CD14-positive monocyte (primary cell): Measurements from ENCODE around the gene SEC24A. TPM values are rescaled to one million over a fixed set of nuclear protein-coding genes. Genes with fewer than 3 reads are reported as not detected.

ENCODE experiments used
- DNase-seq, 3 donors: peaks; one replicate each; pipeline ENCODE4 v3.0.0-alpha.2; 2011 to 2022
- H2AFZ ChIP-seq: 2 replicates; pipeline ENCODE4 v1.6.0; 2012; ENCODE audit warnings: mild to moderate bottlenecking, low read depth, low read length, inconsistent platforms; ENCODE audit not compliant: insufficient read depth, poor library complexity, severe bottlenecking
- H3K27ac ChIP-seq, 2 donors: 1 replicate in 1 of 2; 2 replicates in 1 of 2; pipeline ENCODE4 v1.5.1; 2012 to 2013; ENCODE audit warnings: low read length in 2 of 2, control low read depth in 1 of 2, inconsistent platforms in 1 of 2, low read depth in 1 of 2, mild to moderate bottlenecking in 1 of 2
- H3K27me3 ChIP-seq, 2 donors: one replicate each; pipeline versions ENCODE4 v1.6.0 to v1.6.1; 2011 to 2013; ENCODE audit warnings: low read length in 2 of 2; ENCODE audit not compliant: control insufficient read depth in 2 of 2, insufficient read depth in 2 of 2
- H3K36me3 ChIP-seq, 2 donors: replicated peaks in 1 of 2; 1 replicate in 1 of 2; 2 replicates in 1 of 2; pipeline versions ENCODE4 v1.5.1 to v1.6.1; 2012 to 2013; ENCODE audit warnings: low read length in 2 of 2, control low read depth in 1 of 2, inconsistent platforms in 1 of 2, mild to moderate bottlenecking in 1 of 2; ENCODE audit not compliant: insufficient read depth in 2 of 2, control insufficient read depth in 1 of 2
- H3K4me1 ChIP-seq, 2 donors: 1 replicate in 1 of 2; 2 replicates in 1 of 2; pipeline versions ENCODE4 v1.5.1 to v1.6.1; 2012 to 2013; ENCODE audit warnings: low read length in 2 of 2, control low read depth in 1 of 2, inconsistent platforms in 1 of 2, mild to moderate bottlenecking in 1 of 2, moderate library complexity in 1 of 2; ENCODE audit not compliant: insufficient read depth in 2 of 2, control insufficient read depth in 1 of 2
- H3K4me2 ChIP-seq: replicated peaks from 2 replicates; pipeline ENCODE3; 2012; ENCODE audit warnings: low read length, moderate library complexity, mild to moderate bottlenecking; ENCODE audit not compliant: poor library complexity, severe bottlenecking; ENCODE audit errors: extremely low read depth
- H3K4me3 ChIP-seq, 3 experiments: fragments of 200-600 bp in 1 of 3; sonication (generic) in 1 of 3; replicated peaks in 1 of 3; 1 replicate in 2 of 3; 2 replicates in 1 of 3; pipeline ENCODE4 v1.5.1; 2011 to 2013; ENCODE audit warnings: low read length in 3 of 3, mild to moderate bottlenecking in 3 of 3, control low read depth in 2 of 3, low read depth in 2 of 3, inconsistent platforms in 1 of 3, moderate library complexity in 1 of 3
- H3K79me2 ChIP-seq: 2 replicates; pipeline ENCODE4 v1.6.0; 2012; ENCODE audit warnings: mild to moderate bottlenecking, control low read depth, inconsistent platforms, low read length, moderate library complexity; ENCODE audit not compliant: insufficient read depth
- H3K9ac ChIP-seq: 2 replicates; pipeline ENCODE4 v1.6.0; 2017; ENCODE audit warnings: low read length, mild to moderate bottlenecking; ENCODE audit not compliant: insufficient read depth, poor library complexity, severe bottlenecking
- H3K9me3 ChIP-seq, 2 donors: replicated peaks in 1 of 2; 1 replicate in 1 of 2; 2 replicates in 1 of 2; pipeline versions ENCODE4 v1.5.1 to v1.6.1; 2012 to 2013; ENCODE audit warnings: low read length in 2 of 2, control low read depth in 1 of 2; ENCODE audit not compliant: control insufficient read depth in 1 of 2, insufficient read depth in 1 of 2
- H4K20me1 ChIP-seq: 2 replicates; pipeline ENCODE4 v1.6.0; 2012; ENCODE audit warnings: mild to moderate bottlenecking, low read length, control low read depth, moderate library complexity; ENCODE audit not compliant: insufficient read depth
- H3K27ac Mint-ChIP-seq, 7 donors: one replicate each; pipeline ENCODE4 v1.8.0; 2020; ENCODE audit warnings: mild to moderate bottlenecking in 7 of 7, mixed read lengths in 7 of 7, moderate library complexity in 6 of 7, inconsistent platforms in 2 of 7
- H3K27me3 Mint-ChIP-seq, 3 donors: one replicate each; pipeline ENCODE4 v1.8.0; 2021 to 2022; ENCODE audit warnings: low read depth in 3 of 3, mild to moderate bottlenecking in 3 of 3, mixed read lengths in 3 of 3, moderate library complexity in 3 of 3, inconsistent platforms in 1 of 3
- H3K36me3 Mint-ChIP-seq, 2 donors: one replicate each; pipeline ENCODE4 v1.8.0; 2020; ENCODE audit warnings: mixed read lengths in 2 of 2, inconsistent platforms in 1 of 2, mild to moderate bottlenecking in 1 of 2
- H3K4me1 Mint-ChIP-seq: one replicate; pipeline ENCODE4 v1.8.0; 2020; ENCODE audit warnings: mild to moderate bottlenecking, mixed read lengths
- H3K4me3 Mint-ChIP-seq, 2 donors: one replicate each; pipeline ENCODE4 v1.8.0; 2020; ENCODE audit warnings: mild to moderate bottlenecking in 2 of 2, mixed read lengths in 2 of 2, moderate library complexity in 1 of 2
- H3K9me3 Mint-ChIP-seq, 7 donors: one replicate each; pipeline ENCODE4 v1.8.0; 2020 to 2022; ENCODE audit warnings: mixed read lengths in 7 of 7, mild to moderate bottlenecking in 6 of 7, moderate library complexity in 6 of 7, inconsistent platforms in 2 of 7
- WGBS: methylation state at CpG from one replicate; pipeline ENCODE4 v1.1.5; 2013; ENCODE audit warnings: missing lambda C conversion rate; ENCODE audit not compliant: insufficient coverage; 5-methylcytosine and 5-hydroxymethylcytosine counted together
- intact Hi-C, 2 donors: fragments of 100-400 bp; cut with micrococcal nuclease; formaldehyde crosslinking; loops; one replicate each; pipeline versions ENCODE4 v1.15.0 to v1.15.1; 2023
- polyA plus RNA-seq, 3 donors: library from polyadenylated mRNA; depleted of rRNA in 1 of 3; unstranded in 2 of 3; stranded (reverse) in 1 of 3; fragments of 300-500 nt in 2 of 3; fragments of >200 nt in 1 of 3; fragmentation: Illumina TruSeq in 2 of 3; gene quantifications; 1 replicate in 2 of 3; 2 replicates in 1 of 3; pipeline ENCODE4 v1.2.3, GENCODE V29; 2012 to 2021
- TF ChIP-seq, protein P1 (sequence below): fragments of 200-600 bp; IDR thresholded peaks from one replicate; pipeline ENCODE4 v1.8.0; 2022; ENCODE audit warnings: antibody characterized with exemption, mild to moderate bottlenecking

The SEC24A gene
- polyA plus RNA-seq, 3 donors, result 4.9 to 8.5 (median 7.7) TPM

DNA sequence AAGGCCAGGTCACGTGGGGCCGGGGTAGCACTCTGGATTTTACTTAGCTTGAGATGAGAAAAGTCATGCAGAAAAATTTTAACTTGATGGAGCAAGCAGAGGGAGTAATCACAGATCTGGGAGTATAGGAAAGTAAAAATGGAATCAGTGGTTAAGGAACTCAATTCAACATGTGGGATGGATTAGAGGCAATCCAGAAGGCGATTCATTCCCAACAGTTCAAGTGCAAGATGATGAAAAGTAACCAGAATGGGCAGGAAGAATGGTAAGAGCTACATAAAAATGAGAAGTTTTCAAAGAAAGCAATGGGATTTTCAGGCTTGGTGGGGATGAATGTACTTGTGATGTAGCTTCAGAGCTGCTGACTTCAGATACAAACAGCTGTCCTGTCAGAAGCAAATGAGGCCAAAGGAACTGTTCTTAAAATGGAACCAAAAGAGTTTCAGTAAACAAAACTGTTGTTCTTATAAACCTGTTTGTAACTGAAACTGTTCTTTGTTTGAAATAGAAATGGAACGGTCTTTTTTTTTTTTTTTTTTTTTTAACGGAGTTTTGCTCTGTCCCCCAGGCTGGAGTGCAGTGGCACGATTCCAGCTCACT, 5.6 kb upstream of the SEC24A start:
- Histone ChIP-seq H3K9me3 (no peaks in the 10 kb centered on the region), H3K27ac (no peak overlapping the region), H3K79me2 (peaks cover 16% of the 10 kb centered on the region), H3K4me2 (no peak overlapping the region), H4K20me1 (no peaks in the 10 kb centered on the region), H3K36me3 (no peaks in the 10 kb centered on the region), H3K4me3 (no peak overlapping the region), H3K27me3 (no peaks in the 10 kb centered on the region), H3K4me1 (peaks cover 12 to 14% of the 10 kb centered on the region in 2 donors), H2AFZ (no peak overlapping the region), H3K9ac (no peak overlapping the region)
- WGBS, result 97% methylated on average over 3 of the region's 6 CpGs
- DNase-seq, result no peak
- H3K4me3 Mint-ChIP-seq, result no peak overlapping the region
- peak overlapping the region in 1 of 7 donors; percentile 21 for H3K27ac Mint-ChIP-seq
- H3K4me1 Mint-ChIP-seq, result peaks cover 12% of the 10 kb centered on the region
- intact Hi-C loops, result no loop called here
- TF ChIP-seq, protein P1, sequence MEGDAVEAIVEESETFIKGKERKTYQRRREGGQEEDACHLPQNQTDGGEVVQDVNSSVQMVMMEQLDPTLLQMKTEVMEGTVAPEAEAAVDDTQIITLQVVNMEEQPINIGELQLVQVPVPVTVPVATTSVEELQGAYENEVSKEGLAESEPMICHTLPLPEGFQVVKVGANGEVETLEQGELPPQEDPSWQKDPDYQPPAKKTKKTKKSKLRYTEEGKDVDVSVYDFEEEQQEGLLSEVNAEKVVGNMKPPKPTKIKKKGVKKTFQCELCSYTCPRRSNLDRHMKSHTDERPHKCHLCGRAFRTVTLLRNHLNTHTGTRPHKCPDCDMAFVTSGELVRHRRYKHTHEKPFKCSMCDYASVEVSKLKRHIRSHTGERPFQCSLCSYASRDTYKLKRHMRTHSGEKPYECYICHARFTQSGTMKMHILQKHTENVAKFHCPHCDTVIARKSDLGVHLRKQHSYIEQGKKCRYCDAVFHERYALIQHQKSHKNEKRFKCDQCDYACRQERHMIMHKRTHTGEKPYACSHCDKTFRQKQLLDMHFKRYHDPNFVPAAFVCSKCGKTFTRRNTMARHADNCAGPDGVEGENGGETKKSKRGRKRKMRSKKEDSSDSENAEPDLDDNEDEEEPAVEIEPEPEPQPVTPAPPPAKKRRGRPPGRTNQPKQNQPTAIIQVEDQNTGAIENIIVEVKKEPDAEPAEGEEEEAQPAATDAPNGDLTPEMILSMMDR, result no peak
- peaks cover 2 to 7% (median 3%) of the 10 kb centered on the region in 3 donors for H3K27me3 Mint-ChIP-seq
- peaks cover 0 to 4% of the 10 kb centered on the region in 2 donors for H3K36me3 Mint-ChIP-seq
- no peaks in the 10 kb centered on the region for H3K9me3 Mint-ChIP-seq

DNA sequence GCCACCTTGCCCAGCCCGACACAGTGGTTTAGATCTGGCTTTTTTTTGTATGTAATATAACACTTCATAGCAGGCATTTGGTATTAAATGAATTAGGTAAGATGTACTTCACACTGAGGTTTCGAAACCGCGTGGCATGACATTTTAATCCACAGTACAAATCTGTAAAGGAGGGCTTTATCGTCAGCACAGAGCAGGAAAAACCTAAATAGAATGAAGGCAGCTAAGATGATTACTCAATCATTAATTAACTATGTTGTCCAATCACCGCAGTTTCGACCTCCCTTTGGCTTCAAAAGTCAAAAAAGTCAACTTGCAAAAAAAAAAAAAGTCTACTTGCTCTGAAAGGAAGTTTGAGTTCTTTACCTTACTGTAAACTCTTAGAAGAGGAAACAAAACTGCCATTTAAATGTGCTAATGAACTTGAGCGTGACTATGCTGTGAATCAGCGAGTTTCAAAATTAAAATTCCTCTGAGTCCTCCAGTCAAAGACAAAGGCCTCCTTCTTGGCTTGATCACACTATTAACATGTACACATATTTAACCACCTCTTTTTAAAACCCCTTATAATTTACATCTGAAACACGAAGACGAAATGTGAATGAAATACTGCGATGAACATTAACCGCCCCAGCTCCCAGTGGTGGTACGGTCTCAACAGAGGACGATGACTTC, 698 bp upstream of the SEC24A start:
- H3K79me2 ChIP-seq, result peaks cover 59% of the 10 kb centered on the region
- peak overlapping the region; percentile 98 for H3K9ac ChIP-seq
- peaks cover 20 to 31% of the 10 kb centered on the region in 2 donors for H3K4me1 ChIP-seq
- peak overlapping the region; percentile 77 for H2AFZ ChIP-seq
- peak overlapping the region; percentile 86 to 91 (median 91) for H3K4me3 ChIP-seq
- H4K20me1 ChIP-seq, result peaks cover under 1% of the 10 kb centered on the region
- Mint-ChIP-seq H3K27me3 (peaks cover 0 to 2% (median 0%) of the 10 kb centered on the region in 3 donors), H3K27ac (peak overlapping the region; percentile 98 to 100 (median 100)), H3K36me3 (peaks cover 4 to 16% of the 10 kb centered on the region in 2 donors), H3K4me1 (peaks cover 32% of the 10 kb centered on the region), H3K9me3 (no peaks in the 10 kb centered on the region), H3K4me3 (peak overlapping the region; percentile 94 to 95)
- DNase-seq, result peak; percentile 69 to 90 (median 88)
- TF ChIP-seq, protein P1, result no peak
- no peaks in the 10 kb centered on the region for H3K9me3 ChIP-seq
- no peaks in the 10 kb centered on the region for H3K36me3 ChIP-seq
- intact Hi-C loops, result loop anchor here (2.0 to 5.0 kb wide), 3 partner anchors 15 to 281 kb away; partner anchors contain the start of genes SAR1B (in 2 of the 2), CAMLG (in 1 of the 2) and CDKL3 (in 1 of the 2)
- no peaks in the 10 kb centered on the region for H3K27me3 ChIP-seq
- H3K27ac ChIP-seq, result peak overlapping the region; percentile 98 to 99
- peak overlapping the region; percentile 73 for H3K4me2 ChIP-seq
- 2% methylated on average over 6 of the region's 15 CpGs for WGBS
